Measurements from ENCODE around the gene SSX2IP.

SSX2IP gene

DNA sequence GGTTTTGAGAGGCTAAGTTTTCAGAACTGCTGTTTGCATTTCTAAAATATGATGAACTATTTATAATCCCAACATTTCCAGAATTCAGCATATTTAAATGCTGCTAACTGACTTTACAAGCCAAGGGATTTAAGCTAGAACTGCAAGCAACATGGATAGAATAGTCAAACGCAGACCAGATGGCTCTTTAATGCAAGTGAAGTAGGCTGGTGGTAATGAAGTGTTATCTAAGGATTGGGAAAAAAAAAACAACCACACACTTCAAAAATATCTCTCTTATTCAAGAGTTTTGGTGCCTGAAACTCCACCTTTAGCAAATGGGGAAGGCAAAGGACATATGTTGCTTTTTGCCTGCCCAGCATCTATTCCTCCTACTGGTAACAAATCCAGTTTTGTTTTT lies 20.9 kb upstream of the SSX2IP start:
- no peak for DNase-seq (ENCODE audit: low read depth, low spot score)

DNA sequence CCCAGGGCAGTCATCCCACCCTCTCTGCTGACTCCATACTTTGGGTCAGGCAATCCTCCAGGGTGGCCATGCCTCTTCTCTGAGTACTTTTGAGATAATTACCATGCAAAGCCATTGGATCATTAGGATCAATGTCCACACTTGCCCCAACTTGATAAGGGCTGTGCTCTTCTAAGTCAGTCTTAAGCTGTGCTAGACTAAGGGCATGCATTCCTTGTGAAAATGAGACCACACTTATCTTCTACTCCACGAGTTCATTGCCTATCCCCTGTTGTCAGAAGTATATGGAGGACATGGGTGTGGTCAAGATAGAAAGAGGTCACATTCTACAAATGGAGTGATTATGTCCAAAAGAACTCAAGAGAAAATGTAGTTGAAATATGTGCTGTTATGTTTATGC lies 18.9 kb upstream of the SSX2IP start:
- DNase-seq (ENCODE audit: low read depth, low spot score) = no peak

DNA sequence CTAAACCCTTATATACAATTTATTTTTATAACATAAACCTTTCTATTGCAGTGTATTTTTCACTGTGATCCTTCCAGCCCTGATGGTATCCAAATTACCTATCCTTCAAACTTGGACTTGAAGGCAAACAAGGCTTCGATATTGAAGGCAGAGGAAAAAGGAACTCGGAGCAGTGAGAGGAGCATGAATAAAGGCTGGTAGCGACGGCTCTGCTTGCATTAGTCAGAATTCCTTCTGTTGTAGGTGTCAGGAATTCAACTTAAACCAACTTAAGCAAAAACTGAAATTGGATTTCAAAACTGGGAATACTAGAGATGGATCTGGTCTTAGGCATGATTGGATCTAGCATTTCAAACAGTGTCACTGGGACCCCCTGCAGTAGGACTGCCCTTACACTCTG lies 17.8 kb upstream of the SSX2IP start:
- no peak for DNase-seq (ENCODE audit: low read depth, low spot score)

DNA sequence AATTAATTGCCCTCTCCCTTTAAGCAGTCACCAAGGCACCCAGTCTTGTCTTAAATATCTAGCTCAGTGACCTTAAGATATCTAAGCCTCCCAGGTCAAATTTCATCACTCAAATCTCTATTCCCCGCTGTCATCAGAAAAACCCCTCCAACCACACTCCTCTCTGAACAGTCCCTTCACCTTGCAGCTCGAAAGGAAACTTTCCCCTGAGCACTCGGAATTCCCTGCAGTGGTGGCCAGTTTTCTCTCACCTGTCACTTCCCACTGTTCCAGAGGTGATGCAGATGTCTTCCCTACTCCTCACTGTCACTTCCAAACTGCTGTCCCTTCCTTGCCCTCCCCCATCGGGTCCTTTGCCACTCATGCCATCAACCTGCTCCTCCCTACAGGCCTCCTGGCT lies 15.3 kb upstream of the SSX2IP start:
- no peak for DNase-seq (ENCODE audit: low read depth, low spot score)

DNA sequence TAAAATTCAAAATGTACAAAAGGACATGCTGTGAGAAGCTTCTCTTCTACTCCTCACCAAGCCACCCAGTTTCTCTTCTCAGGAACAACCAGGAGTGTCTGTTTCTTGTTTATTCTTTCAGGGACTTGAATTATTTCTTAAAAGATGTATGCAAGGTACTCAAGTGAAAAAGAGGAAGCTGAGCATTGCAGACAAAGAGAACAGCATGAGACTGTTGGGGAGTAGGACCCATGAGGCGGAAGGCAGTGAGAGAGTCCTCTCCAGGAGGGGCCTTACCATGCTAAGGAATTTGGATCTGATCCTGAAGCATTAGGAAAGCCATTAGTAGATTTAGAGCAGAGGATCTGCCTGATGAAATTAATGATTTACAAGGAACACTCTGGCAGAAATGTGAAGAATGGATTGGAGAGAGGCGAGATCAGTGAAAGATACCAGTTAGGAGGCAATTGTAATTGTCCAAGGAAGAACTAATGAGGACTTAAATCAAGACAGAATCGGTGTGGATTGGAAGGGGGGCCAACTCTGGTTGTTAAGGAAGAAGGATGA lies 14.7 kb upstream of the SSX2IP start:
- no peak for DNase-seq (ENCODE audit: low read depth, low spot score)

DNA sequence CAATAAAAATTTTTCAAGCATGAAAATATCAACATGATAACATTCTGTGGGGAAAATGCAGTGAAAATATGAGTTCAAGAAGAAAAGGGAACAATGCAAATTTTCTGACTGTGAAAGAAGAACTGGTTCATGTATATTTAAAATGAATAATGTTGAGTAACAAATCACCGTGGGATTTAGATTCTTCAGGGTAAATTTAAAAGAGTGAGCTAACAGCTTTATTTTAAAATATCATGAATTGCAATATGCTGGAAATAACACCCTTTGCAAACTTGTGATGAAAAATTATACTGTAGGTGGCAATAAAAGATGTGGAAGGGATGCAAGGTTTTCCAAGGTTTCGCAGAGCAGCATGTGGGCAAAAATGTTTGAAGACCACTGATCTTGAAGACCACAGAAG lies 13.2 kb upstream of the SSX2IP start:
- no peak for DNase-seq (ENCODE audit: low read depth, low spot score)

DNA sequence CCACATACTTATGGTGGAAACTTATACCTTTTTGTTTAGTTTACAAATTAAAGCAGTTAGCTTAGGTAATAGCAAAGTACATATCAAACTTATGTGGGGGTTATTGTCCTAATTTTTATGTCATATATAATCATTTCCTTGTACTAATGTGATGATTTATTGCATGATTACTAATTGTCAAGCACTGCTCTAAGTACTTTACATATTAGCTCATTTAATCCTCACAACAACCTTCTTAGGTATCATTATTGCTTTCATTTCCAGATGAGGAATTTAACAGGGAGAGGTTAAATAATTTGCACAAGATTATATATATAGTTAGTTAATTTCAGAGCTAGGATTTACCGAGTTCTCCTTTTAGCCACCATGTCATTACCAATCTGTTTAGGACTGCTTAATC lies 11.9 kb upstream of the SSX2IP start:
- DNase-seq (ENCODE audit: low read depth, low spot score) = no peak

DNA sequence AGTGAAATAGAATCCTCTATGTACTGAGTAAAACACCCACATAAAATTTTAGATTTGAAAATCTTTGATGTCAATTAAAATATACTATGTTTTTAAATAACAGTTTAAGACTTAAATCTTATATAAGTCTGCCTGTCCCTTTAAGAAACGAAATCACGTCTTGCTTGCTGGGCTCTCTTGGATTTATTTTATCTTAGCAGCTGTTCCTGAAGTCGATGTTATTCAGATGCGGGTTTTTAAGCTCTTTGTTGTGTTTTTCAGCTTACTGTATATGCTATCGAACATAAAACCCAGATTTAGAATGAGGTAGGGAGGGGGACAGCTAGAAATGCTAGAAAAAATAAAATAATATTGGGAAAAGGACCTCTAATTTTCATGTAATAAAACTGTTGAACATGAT lies 11.1 kb upstream of the SSX2IP start:
- no peak for DNase-seq (ENCODE audit: low read depth, low spot score)

DNA sequence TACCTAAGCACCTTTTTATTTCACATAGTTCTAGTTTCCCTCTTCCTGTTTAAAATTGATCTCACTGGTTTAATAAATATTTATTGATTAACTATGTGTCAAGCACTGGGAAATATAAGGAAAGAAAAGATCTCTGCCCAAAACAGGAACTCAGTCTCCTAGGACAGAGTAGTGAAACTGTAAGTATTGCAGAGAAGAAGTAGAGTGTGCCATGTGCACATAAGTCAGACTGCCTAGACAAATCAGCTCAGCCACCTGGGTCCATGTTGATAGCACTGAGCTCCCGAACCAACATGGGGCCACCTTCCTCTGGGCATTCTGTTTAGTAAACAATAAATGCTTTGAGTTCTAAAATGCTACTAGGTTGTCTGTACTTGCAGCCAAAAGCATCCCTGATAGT lies 9.8 kb upstream of the SSX2IP start:
- DNase-seq (ENCODE audit: low read depth, low spot score) = no peak

DNA sequence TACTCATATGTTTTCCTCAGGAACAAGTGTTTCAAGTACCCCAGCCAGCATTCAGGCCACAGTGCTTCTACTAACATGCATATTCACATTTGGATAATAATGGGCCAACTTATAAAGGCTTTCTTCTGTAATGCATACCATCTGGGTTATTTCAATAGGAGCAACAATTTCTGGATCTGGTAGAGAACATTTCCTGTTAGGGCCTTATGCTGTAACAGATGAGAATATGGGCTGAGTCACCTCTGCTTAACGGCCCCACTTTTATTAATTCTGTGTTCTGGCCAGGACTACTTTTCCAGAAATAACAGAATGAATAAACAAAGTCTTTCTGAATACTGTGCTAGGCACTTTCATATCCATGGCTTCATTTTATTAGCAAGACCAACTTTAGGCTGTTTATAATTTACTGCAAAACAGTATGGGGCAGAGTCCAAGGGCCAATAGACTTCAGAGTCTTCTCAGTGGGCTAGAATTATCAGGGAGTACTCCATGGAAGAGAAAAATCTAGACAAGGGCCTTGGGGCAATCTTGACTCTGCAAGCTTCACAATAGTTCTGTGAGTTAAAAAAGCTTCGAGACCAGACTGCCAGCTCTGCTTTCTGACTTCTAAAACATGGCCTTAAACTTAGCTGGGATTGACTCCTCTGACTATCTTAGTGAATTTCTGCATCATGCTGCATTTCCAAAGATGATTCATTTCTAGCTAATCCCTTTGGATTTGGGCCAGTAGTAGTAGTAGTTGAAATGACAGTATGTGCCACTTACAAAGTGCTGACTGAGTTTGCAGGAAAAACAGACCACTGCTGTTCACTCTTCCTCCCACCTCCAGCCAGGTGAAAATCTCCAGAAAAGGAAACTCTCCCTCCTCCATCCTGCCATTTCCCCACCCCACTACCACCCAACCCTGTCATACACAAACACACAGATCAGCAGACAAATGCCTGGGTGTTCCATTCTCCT lies 8.2 kb upstream of the SSX2IP start:
- no peak for DNase-seq (ENCODE audit: low read depth, low spot score)

DNA sequence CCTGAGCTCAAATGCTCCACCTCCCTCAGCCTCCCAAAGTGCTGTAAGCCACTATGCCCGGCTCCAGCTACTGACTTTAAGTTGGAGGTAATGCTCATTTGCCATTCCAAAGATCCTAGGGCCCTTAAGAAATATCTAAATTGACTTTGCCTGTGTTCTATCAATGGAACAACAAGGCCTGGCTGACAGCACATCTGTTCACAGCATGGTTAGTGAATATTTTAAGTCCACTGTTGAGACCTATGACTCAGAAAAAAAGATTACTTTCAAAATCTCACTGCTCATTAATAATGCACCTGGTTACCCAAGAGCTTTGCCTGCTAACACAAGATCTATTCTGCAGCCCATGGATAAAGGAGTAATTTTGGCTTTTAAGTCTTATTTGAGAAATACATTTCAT lies 3.5 kb upstream of the SSX2IP start:
- no peak for DNase-seq (ENCODE audit: low read depth, low spot score)

DNA sequence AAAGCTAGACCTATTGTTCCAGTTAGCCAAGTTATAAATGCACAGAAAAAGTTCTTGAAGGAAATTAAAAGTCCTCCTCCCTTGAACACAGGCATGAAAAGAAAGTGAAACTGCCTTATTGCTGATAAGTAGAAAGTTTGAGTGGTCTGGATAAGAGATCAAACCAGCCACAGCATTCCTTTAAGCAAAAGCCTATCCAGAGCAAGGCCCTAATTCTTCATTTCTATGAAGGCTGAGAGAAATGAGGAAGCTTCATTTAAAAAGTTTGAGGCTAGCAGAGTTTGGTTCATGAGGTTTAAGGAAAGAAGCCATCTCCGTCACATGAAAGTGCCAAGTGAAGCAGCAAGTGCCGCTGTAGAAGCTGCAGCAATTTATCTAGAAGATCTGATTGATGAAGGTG lies 2.7 kb upstream of the SSX2IP start:
- DNase-seq (ENCODE audit: low read depth, low spot score) = no peak

DNA sequence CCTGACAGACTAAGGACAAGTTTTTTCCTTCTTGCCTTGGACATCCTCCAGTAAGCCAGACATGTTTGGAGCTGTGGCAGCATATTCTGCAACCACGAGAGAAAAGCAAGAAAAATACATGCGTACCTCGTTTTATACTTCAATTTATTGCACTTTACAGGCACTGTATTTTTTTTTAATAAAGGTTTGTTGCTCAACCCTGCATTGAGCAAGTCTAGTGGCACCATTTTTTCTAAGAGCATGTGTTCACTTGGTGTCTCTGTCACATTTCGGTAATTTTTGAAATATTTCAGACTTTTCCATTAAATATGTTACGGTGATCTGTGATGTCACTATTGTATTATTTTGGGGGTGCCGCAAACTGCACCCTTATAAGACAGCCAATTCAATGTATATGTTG lies 2.1 kb upstream of the SSX2IP start:
- no peak for DNase-seq (ENCODE audit: low read depth, low spot score)

DNA sequence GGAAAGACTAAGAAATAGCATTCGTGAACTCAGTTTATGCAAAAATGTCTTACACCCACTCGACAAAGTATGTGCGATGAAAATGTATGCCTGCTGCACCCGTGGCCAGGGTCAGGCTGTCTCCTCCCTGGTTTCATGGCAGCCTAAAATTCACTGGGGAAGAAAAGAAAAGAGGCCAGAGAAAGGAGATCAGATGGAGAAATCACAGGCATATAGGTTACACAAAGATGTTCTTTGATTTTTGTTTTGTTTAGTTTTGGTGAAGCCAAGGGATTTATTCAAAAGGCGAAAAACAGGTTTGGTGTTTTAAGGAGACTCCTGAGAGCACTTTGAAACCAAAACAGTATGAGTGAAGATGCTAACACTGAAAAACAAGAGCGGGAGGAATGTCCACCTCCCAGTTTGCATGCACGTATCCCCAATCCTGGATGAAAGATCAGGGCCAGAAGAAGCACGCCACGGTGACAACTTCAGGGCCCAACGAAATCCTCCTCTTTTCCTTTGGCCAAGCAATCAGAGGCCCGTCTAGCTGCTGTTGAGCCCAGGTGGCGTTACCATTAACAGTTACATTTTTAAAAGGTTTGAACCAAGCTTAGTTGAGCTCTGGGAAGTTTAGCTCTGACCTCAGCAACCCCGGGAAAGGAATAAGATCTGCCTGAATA lies 992 bp upstream of the SSX2IP start:
- no peak for DNase-seq (ENCODE audit: low read depth, low spot score)

DNA sequence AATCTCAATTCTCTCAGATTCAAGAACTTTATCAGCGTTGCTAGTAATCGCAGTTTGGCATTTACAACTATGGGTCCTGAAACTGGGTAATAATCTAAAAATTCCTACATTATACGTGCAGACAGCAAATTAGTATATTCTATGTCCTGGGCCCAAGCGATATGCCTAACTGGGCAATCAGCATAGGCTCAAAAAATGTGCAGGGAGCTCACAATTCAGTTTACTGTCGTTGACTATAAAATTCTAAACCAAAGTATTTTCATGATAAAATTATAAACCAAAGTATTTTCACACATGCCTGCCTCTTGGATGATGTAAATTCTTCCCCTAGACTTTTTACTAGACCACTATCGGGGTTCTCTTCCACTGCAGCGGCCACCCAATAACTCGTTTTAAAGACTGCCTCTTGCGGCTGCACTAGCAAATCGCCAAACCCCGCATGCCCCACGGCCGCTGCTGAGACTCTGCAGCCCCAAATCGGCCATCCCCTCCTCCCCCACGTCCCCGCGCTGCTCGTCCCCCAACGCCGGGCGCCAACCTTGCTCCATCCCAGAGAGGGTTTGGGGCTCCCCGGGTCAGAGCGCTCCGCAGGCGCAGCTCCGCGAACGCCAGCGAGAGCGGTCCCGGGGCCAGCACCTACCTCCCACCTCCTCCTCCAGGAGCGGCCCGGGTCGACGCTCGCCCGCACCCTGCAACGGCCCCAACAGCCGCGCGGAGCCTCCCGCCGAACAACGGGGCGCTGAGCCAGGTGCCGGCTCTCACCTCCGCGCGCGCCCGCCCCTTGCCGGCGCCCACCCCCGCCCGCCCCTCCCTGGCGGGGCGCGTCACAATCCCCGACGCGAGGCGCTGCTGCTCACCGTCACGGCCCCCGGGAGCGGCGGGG lies 506 bp downstream of the SSX2IP start:
- DNase-seq (ENCODE audit: low read depth, low spot score) = no peak

DNA sequence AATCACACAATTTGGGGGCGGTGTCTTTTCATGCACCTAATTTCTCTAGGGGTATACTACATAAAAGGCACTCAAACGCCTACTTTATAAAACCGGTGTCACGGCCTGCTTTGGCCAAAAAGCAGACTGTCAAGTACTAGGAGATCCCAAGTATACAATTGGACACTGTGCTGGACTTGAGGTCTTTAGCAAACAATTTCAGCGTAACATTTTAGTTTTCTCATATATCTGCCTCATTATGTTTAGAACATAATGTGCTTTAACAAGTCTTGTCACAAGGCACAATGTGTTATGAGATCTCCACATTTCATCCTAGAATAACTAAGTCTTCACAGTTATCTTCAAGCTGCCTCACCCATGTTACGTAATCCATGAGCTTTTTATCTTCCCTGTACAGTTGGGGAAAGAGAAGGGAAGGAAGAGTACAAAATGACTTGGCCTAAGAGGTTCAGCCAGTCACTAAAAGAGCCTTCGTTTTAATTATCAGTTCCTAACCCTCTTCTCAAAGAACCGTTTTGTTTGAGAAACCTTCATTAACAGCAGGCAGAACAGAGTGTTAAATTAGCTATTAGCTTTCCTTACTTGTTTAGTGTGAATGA lies 1.7 kb downstream of the SSX2IP start:
- no peak for DNase-seq (ENCODE audit: low read depth, low spot score)

DNA sequence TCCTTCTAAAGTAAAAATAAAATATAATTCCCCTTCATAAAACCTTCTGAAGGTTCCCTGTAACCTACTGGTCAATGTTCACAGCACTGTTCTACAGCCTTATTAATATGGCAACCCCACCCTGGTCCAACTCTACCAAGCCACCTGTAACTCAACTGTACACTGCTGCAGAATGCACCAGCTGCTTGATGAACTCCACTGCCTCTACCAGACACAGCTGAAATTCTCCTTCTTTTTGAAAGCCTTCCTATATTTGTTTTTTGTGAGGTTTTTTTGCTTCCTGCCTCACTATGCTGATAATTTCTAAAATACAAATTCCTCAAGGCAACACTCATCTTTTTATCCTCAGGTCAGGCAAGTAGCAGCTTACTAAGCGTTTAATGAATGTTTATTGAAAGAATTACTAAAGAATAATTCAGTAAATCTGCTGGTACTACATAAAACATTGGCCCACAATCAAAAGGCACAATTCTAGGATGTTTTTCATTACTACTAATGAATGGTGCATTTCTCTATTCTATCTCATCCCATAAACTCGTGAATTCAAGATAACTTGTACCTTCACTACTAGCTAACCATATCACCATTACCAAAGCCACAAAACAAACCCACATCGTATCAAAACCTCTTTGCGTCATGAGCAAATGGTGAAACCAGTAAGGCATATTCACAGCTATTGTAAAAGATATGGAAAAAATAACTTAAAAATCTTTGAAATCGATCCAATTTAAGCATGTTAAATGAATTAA lies 2.4 kb downstream of the SSX2IP start:
- no peak for DNase-seq (ENCODE audit: low read depth, low spot score)

DNA sequence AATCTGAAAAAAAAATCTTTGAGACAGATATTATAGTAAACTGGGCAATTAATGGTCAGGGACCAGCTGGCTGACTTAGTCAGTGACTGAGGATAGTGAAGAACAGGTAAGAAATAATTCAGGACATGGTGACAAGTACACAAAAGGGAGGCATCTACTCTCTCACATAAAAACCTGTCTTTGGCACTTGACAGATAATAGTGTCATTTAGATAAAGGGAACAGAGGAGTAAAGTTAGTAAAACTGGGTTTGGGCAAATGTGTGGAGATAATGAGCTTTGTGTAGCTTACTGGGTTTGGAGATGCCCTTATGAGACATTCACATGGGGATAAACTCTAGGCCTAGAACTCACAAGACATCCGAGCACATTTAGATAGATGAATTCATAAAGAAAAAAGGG lies 4.0 kb downstream of the SSX2IP start:
- DNase-seq (ENCODE audit: low read depth, low spot score) = no peak

DNA sequence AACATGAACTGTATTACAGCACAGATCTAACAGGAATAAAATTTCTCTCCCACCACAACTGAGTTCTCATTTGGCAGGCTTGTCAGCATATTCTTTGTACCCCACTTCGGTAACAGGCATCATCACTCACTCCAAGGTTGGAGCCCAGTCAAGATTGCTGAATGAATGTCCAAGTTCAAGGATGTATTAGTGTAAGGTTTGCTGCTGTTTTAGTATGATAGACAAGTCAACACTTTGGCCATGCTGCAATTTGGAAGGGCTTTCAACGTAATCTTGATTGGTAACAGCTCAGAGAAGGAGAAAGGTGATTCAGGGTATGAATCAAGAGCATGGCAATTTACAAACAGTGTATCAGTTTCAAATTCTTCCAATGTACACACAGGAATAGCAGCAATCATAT lies 6.8 kb downstream of the SSX2IP start:
- DNase-seq (ENCODE audit: low read depth, low spot score) = no peak

DNA sequence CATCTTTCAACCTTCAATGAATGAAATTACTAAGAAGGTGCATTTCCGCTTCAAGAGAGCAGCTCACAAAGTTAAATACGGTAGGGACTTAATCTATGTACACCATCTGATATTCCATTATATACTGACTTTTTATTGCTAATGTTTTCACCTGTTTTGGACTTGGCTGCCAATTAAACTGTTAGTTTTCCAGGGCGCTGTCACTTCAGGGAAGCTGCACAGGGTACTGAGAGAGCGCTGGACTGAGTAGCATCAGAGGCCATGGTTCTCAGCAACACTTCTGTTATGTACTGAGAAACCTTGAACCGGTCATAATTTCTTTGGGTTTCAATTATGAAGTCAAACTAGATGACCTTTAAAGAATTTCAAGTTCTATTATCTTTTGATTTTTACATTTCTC lies 8.2 kb downstream of the SSX2IP start:
- DNase-seq (ENCODE audit: low read depth, low spot score) = no peak

Data from brain pericyte (primary cell).